DMS53 treated with DMSO at 0.1 percent for 48 hours (cell line): ENCODE results near the gene TOMT.
"Not testable (repeated sequence)": the region's sequence is repeated elsewhere in the genome, so short reads cannot be mapped to it uniquely, and the experiment has no call there.

Source experiments
- DNase-seq: peaks from one replicate; lab custom pipeline; 2025; ENCODE audit not compliant: unreplicated experiment; lab: John Stamatoyannopoulos, UW

TOMT gene

GRCh38 chr11:72123117-72123653 lies 17.5 kb downstream of the TOMT start:
- DNase-seq = no peak

- DNase-seq = no peak
Observed at GRCh38 chr11:72124046-72124445, 18.3 kb downstream of the TOMT start.

DNA sequence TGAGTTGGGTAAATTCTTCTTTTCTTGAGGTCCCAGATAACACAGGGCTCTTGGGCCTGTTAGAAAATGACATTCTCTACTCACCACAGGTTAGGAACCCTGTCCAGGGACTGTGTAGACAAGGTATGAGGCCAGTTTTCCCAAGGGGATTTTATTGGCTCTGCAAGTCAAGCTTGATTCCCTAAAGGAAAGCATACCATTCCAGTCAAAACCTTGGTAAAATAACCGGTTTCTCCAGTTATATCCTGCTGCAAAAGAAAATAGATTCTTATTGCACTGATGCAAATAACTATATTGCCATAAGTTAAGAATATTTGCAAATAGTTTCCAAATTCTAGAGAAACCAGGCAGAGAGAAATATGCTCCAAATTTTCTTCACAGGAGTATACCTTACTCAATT lies 20.2 kb downstream of the TOMT start:
- DNase-seq = no peak

DNA sequence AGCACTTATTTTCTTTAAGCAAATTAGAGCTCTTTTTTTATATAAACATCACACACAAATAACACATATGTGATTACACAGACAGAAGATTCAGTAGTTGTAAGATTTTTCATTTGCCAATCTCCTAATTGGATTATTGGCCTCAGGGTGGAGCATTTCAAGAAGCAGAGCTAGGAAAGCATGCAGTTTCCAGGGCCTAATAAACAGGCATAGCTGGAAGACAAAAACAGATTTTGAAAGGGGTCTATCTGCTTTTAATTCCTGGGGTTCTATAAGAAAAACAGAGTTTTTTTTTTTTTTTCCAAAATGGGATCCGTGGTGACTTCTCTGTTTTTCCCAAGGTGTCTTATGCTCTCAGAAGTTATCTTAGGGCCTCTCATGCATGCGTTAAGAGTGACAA lies 22.2 kb downstream of the TOMT start:
- DNase-seq = no peak

DNA sequence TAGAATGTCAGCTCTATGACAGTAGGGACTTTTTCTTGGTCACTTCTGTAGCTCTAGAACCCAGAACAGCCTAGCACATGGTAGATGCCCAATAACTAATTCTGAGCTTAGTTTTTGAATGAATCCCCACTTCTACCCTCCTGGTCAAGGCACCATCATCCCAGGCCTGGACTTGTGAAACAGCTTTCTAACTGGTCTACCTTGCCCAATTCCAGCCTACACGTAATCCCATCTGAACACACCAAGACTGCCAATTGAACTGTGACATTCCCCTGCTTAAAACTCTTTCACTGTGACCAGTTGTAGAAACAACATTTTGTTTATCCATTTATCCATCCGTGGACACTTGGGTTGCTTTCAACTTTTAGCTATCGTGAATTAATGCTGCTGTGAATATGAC lies 23.7 kb downstream of the TOMT start:
- no peak for DNase-seq

DNA sequence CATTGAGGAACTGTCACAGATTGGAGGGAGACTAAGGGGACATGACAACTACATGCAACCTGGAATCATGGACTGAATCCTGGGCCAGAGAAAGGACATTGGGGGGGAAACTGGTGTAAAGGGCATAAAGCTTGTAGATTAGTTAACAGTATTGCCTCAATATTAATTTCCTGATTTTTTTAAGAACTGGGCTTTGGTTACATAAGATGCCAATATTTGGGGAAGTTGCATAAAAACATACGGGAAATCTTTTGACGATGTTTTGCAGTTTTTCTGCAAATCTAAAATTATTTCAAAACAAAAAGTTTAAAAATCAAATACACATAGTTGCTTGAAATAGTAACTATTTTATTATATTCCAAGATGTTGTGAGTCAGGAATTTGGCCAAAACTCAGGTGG lies 26.9 kb downstream of the TOMT start:
- no peak for DNase-seq

DNA sequence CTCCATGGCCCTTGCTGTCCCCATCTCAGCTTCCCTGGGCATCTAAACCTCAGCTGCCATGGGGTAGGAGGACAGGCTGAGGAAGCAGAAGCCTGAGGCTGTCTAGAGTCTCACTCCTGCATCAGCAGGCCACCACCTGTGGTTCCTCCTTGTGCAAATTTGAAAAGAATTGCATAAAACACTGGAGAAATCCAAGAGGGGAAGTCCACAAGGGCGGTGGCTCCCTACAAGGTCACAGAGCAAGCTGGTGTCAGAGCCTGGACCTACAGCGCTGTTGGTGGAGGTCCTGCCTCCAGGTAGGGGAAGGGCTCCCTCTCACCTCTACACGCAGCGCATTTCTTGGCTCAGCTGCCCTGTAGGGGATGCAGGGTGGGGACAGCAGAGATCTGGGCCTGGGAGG lies 29.7 kb downstream of the TOMT start, which contains the start of gene FOLR3:
Gene FOLR3, plus strand, starts transcription at position 253 of the 400 bp plus-strand sequence. CDS start 228 bp downstream, outside the sequence.
- DNase-seq = not testable (repeated sequence)

DNA sequence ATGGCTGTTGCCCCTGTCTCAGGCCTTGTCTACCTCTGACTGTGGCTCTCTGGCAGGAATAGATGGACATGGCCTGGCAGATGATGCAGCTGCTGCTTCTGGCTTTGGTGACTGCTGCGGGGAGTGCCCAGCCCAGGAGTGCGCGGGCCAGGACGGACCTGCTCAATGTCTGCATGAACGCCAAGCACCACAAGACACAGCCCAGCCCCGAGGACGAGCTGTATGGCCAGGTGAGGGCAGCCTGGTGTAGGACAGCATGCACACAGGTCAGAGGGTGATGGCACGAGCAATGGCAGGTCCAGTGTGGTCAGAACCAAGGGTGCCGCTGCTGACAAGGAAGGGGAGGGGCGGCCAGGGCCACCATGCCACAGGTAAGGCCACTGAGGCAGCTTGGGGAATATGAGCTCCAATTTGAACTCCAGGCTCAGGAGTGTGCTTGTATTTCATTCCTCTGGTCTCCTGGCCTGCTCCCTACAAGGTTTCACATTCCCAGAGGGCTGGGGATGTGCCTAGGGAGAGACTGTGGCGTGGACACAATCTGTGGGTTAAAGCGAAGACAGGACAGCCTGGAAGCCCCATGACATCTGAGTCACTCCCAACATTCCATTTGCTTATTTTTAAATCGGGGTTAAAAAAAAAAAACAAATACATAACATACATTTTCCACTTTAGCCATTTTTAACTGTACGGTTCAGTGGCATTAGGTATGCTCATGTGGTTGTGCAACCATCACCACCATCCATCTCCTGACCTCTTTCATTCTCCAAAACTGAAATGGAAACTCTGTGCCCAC lies 30.4 kb downstream of the TOMT start:
- DNase-seq = no peak

- DNase-seq = no peak
Observed at GRCh38 chr11:72136684-72137262, 31.0 kb downstream of the TOMT start.

DNA sequence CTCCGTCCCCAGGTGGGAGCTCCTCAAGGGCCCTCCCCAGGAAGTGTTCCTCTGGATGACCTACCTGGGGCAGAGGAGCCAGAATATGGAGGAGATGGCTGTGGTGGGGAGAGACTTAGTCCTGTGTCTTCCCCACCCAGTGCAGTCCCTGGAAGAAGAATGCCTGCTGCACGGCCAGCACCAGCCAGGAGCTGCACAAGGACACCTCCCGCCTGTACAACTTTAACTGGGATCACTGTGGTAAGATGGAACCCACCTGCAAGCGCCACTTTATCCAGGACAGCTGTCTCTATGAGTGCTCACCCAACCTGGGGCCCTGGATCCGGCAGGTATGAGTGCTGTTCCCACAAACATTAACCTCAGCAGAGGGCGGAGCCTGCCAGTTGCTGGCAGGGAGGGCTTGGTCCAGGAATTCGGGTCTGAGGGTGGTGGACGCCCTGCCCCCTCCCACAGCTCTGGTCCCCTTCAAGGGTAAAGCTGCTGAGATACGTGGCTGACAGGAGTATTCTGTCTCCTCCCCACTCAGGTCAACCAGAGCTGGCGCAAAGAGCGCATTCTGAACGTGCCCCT lies 33.2 kb downstream of the TOMT start:
- no peak for DNase-seq

DNA sequence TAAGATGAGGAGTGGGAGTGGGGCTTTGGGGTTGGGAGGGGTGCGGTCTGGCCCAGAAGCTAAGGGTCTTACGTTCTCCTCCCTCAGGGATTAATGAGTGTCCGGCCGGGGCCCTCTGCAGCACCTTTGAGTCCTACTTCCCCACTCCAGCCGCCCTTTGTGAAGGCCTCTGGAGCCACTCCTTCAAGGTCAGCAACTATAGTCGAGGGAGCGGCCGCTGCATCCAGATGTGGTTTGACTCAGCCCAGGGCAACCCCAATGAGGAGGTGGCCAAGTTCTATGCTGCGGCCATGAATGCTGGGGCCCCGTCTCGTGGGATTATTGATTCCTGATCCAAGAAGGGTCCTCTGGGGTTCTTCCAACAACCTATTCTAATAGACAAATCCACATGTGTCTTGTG lies 33.8 kb downstream of the TOMT start:
- no peak for DNase-seq

DNA sequence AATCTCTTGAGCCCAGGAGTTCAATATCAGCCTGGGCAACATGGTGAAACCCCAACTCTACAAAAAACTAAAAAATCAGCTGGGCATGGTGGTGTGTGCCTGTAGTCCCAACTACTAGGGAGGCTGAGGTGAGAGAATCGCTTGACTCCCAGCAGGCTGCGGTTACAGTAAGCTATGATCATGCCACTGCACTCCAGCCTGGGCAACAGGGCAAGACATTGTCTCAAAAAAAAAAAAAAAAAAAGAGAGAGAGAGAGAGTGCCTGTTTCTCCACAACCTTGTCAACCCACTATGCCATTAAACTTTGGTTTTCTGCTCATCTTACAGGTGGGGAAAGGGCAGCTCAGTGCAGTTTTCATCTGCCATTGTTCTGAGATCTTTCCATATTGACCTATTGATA lies 34.9 kb downstream of the TOMT start:
- DNase-seq = no peak

DNA sequence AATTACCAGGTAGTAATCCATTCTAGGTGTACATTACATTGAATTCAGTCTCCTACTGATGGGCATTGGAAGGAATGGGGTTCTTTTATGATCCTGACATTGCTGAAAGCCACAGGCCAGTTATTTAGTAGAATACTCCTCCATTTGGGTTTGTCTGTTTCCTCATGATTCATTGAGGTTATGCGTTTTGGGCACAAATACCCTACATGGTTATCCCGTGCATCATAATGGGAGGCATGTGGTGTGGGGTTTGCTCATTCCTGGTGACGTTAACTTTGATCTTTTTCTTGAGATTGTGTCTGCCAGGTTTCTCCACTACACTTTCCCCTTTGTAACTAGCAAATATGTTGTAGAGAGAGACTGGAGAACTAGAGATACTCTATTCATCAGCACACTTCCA lies 35.3 kb downstream of the TOMT start:
- no peak for DNase-seq

DNA sequence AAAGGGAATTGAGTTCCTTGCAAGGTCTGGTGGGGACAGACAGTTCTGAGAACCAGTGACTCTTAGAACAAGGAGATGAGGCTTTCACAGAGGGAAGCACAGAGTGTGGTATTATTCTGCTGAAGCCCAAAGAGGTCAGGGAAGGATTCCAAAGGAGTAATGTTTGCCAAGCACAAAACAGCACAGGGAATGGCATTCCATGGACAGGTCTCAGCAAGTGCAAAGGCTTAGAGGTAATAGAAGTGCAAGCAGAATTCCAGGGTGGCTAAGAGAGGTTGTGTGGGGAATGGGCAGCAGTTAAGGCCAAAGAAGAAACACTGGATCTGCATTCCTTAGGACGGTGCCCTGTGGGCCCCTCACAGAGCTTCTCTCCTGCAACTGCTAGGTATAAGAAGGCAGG lies 36.4 kb downstream of the TOMT start:
- not testable (repeated sequence) for DNase-seq

- DNase-seq = not testable (repeated sequence)
Observed at GRCh38 chr11:72142543-72142942, 36.8 kb downstream of the TOMT start.

GRCh38 chr11:72144807-72145565 lies 39.3 kb downstream of the TOMT start:
- DNase-seq = no peak

- no peak for DNase-seq
Observed at GRCh38 chr11:72146625-72147024, 40.9 kb downstream of the TOMT start.

- no peak for DNase-seq
Observed at GRCh38 chr11:72150882-72151281, 45.2 kb downstream of the TOMT start.

DNA sequence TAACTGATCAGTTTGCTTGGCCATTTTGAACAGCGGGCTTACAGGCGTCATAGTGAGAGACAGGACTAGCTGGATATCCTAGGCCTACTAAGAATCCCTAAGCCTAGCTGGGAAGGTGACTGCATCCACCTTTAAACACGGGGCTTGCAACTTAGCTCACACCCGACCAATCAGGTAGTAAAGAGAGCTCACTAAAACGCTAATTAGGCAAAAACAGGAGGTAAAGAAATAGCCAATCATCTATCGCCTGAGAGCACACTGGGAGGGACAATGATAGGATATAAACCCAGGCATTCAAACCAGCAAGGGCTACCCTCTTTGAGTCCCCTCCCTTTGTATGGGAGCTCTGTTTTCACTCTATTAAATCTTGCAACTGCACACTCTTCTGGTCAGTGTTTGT lies 48.1 kb downstream of the TOMT start:
- not testable (repeated sequence) for DNase-seq

GRCh38 chr11:72154816-72155215 lies 49.1 kb downstream of the TOMT start:
- DNase-seq = no peak

DNA sequence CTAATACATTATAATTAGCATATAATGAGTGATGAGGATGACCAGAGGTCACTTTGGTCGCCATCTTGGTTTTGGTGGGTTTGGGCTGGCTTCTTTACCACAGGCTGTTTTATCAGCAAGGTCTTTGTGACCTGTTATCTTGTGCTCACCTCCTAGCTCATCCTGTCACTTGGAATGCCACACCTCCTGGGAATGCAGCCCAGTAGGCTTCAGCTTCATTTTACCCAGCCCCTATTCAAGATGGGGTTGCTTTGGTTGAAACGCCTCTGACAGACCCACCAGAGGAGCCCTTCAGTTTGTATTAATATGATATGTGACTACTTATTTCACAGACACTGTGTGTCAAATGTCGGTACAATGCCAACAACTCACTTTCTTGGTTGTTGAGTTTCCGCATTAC lies 50.0 kb downstream of the TOMT start:
- no peak for DNase-seq
